PC-3 (cell line): ENCODE results near the gene CAPN5. TPM values are rescaled to one million over a fixed set of nuclear protein-coding genes. Genes with fewer than 3 reads are reported as not detected.

ENCODE experiments used
- ATAC-seq: fragments of 200-7000 bp; cut with Tn5 transposase; 2 replicates; pipeline ENCODE4 v1.9.1; 2020; ENCODE audit warnings: mild to moderate bottlenecking, moderate library complexity
- BruUV-seq: library from RNA; stranded (reverse); fragments of 400-500 nt; replicated peaks from 2 replicates; lab custom pipeline; 2021; lab: Mats Ljungman, UMichigan
- CTCF ChIA-PET: fragments of 300-600 bp; sonication (Branson Sonifier 250); formaldehyde crosslinking; loops from one replicate; lab custom pipeline; 2022; ENCODE audit warnings: antibody characterized with exemption; lab: Charles Lee
- POLR2A ChIA-PET: fragments of 300-600 bp; sonication (Branson Sonifier 250); formaldehyde crosslinking; loops from one replicate; lab custom pipeline; 2022; ENCODE audit warnings: antibody characterized with exemption; ENCODE audit not compliant: unreplicated experiment; lab: Charles Lee
- DNase-seq: peaks from one replicate; pipeline ENCODE4 v3.0.0-alpha.2; 2015
- H2AFZ ChIP-seq: fragments of 300-600 bp; sonication (generic); 2 replicates; pipeline ENCODE4 v1.6.0; 2016; ENCODE audit warnings: antibody characterized with exemption, low read length
- H3F3A ChIP-seq: fragments of 300-600 bp; sonication (generic); one replicate; pipeline ENCODE4 v1.6.0; 2017; ENCODE audit warnings: antibody characterized with exemption, low read length, control low read depth, mild to moderate bottlenecking; ENCODE audit not compliant: unreplicated experiment
- H3K27ac ChIP-seq: fragments of 300-600 bp; sonication (generic); 2 replicates; pipeline ENCODE4 v1.5.1; 2016; ENCODE audit warnings: mild to moderate bottlenecking, low read length
- H3K27me3 ChIP-seq: fragments of 300-600 bp; sonication (generic); 2 replicates; pipeline ENCODE4 v1.6.1; 2016; ENCODE audit warnings: low read length, mixed read lengths
- H3K36me3 ChIP-seq: fragments of 300-600 bp; sonication (generic); 2 replicates; pipeline ENCODE4 v1.6.1; 2016; ENCODE audit warnings: low read depth, mixed run types, low read length, mixed read lengths
- H3K4me1 ChIP-seq: fragments of 300-600 bp; sonication (generic); 2 replicates; pipeline ENCODE4 v1.5.1; 2016; ENCODE audit warnings: low read length; ENCODE audit not compliant: insufficient read depth
- H3K4me2 ChIP-seq: fragments of 300-600 bp; sonication (generic); 2 replicates; pipeline ENCODE4 v1.6.0; 2016; ENCODE audit warnings: low read length
- H3K4me3 ChIP-seq: fragments of 300-600 bp; sonication (generic); 2 replicates; pipeline ENCODE4 v1.5.1; 2016; ENCODE audit warnings: mild to moderate bottlenecking, low read length, mixed read lengths
- H3K79me2 ChIP-seq: fragments of 300-600 bp; sonication (generic); 2 replicates; pipeline ENCODE4 v1.6.1; 2017; ENCODE audit warnings: low read length, mixed read lengths
- H3K9ac ChIP-seq: fragments of 300-600 bp; sonication (generic); 2 replicates; pipeline ENCODE4 v1.6.0; 2016; ENCODE audit warnings: mild to moderate bottlenecking, low read length
- H3K9me2 ChIP-seq: fragments of 300-600 bp; sonication (generic); replicated peaks from 2 replicates; pipeline ENCODE4 v1.6.1; 2016; ENCODE audit warnings: mixed run types, low read length, mixed read lengths
- H3K9me3 ChIP-seq: fragments of 300-600 bp; sonication (generic); 2 replicates; pipeline ENCODE4 v1.6.1; 2016; ENCODE audit warnings: low read length, mixed read lengths
- H4K20me1 ChIP-seq: fragments of 300-600 bp; sonication (generic); 2 replicates; pipeline ENCODE4 v1.6.1; 2016; ENCODE audit warnings: low read length, mixed read lengths
- CTCF ChIP-seq: fragments of 300-600 bp; sonication (generic); conservative IDR thresholded peaks from 2 replicates; pipeline ENCODE4 v1.5.1; 2017; ENCODE audit warnings: antibody characterized with exemption, low read depth, mild to moderate bottlenecking, low read length
- EZH2 ChIP-seq: fragments of 300-600 bp; sonication (generic); IDR thresholded peaks from one replicate; pipeline ENCODE4 v1.6.1; 2017; ENCODE audit warnings: antibody characterized with exemption, mild to moderate bottlenecking, low read length; ENCODE audit not compliant: unreplicated experiment
- EZH2phosphoT487 ChIP-seq: fragments of 300-600 bp; sonication (generic); IDR thresholded peaks from 2 replicates; pipeline ENCODE4 v1.6.1; 2018; ENCODE audit warnings: mild to moderate bottlenecking, antibody characterized with exemption, low read length, borderline replicate concordance
- intact Hi-C: fragments of 100-400 bp; cut with micrococcal nuclease; formaldehyde crosslinking; loops from 2 replicates; pipeline ENCODE4 v1.9.0; 2023
- total RNA-seq: library from RNA; depleted of rRNA; stranded (reverse); fragments of >200 nt; gene quantifications from 2 replicates; pipeline ENCODE4 v1.2.3, GENCODE V29; 2014

The CAPN5 gene
- total RNA-seq, 1 experiment from 2014 or later, result 6.3 TPM

DNA sequence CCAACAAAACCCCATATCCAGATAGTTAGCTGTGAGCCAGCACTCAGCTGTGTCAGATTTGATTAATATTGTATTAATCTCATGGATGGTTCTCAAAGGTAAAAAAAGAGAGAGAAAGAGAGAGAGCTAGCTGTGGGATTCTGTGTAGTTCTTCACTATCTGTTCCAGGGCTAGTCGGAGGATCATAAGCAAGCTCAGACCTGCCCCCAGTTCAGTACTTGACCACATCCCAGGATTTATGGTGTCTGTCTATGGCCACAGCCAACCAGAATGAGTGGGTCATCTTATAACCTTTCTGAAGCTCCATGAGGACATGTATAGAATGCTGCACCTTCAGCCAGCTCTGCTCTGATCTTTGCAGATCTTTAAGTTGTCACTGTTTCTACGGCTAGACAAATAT is 46.0 kb upstream of the CAPN5 start:
- POLR2A ChIA-PET, result interaction anchor here (0.5 to 0.7 kb wide), 3 partner anchors 46 to 575 kb away, joined by 3 to 5 read pairs (median 4); no protein-coding TSS in a partner anchor
- Histone ChIP-seq H3K4me2 (peak overlapping the region; percentile 56), H3K4me1 (peaks cover 31% of the 10 kb centered on the region), H3F3A (peaks cover 6% of the 10 kb centered on the region), H3K27ac (peak overlapping the region; percentile 80), H2AFZ (no peak overlapping the region), H3K9me3 (no peaks in the 10 kb centered on the region), H3K36me3 (0 out of 2 replicates have a peak, but pooled peaks cover 8% of the 10 kb centered on the region), H3K4me3 (peak overlapping the region; percentile 13; the same call in 1 of the 2 replicates), H3K9me2 (no peaks in the 10 kb centered on the region), H3K9ac (peak overlapping the region; percentile 50), H4K20me1 (no peaks in the 10 kb centered on the region), H3K79me2 (no peaks in the 10 kb centered on the region), H3K27me3 (no peaks in the 10 kb centered on the region)
- intact Hi-C loops, result no loop called here
- no peak for DNase-seq
- no peak; the same call in 1 of the 2 replicates for ATAC-seq
- CTCF ChIA-PET, result interaction anchor here (0.6 to 2.2 kb wide), 2 partner anchors 101 to 287 kb away, joined by 5 to 21 read pairs; no protein-coding TSS in a partner anchor
- no peak for TF ChIP-seq EZH2
- no peak for TF ChIP-seq CTCF
- no peak for TF ChIP-seq EZH2phosphoT487
- TSS peak; percentile 33 for BruUV-seq

GRCh38 chr11:77024745-77025144 is 42.0 kb upstream of the CAPN5 start:
- no peak overlapping the region for H3K4me3 ChIP-seq
- ChIA-PET CTCF (interaction anchor here (0.6 to 0.8 kb wide), 2 partner anchors 16 to 104 kb away, joined by 3 to 5 read pairs; no protein-coding TSS in a partner anchor), POLR2A (no interaction called here)
- DNase-seq (no peak), ATAC-seq (no peak)
- H4K20me1 ChIP-seq, result no peaks in the 10 kb centered on the region
- H3K27ac ChIP-seq, result no peak overlapping the region
- no TSS peak for BruUV-seq
- TF ChIP-seq EZH2phosphoT487 (no peak), EZH2 (no peak), CTCF (no peak)
- no peaks in the 10 kb centered on the region for H3K27me3 ChIP-seq
- H2AFZ ChIP-seq, result no peak overlapping the region
- no peak overlapping the region for H3K9ac ChIP-seq
- H3K9me3 ChIP-seq, result no peaks in the 10 kb centered on the region
- no peaks in the 10 kb centered on the region for H3K79me2 ChIP-seq
- peaks cover 51% of the 10 kb centered on the region for H3K4me1 ChIP-seq
- H3F3A ChIP-seq, result peaks cover 15% of the 10 kb centered on the region
- intact Hi-C loops, result loop anchor here (5.0 kb wide), 1 partner anchor 102 kb away; no protein-coding TSS in a partner anchor
- 0 out of 2 replicates have a peak, but pooled peaks cover 3% of the 10 kb centered on the region for H3K36me3 ChIP-seq
- no peak overlapping the region for H3K4me2 ChIP-seq
- no peaks in the 10 kb centered on the region for H3K9me2 ChIP-seq

GRCh38 chr11:77026221-77026620 is 40.5 kb upstream of the CAPN5 start:
- Histone ChIP-seq H3K4me1 (peaks cover 43% of the 10 kb centered on the region), H3K4me3 (no peak overlapping the region), H2AFZ (no peak overlapping the region), H3K27ac (peak overlapping the region; percentile 93), H3K79me2 (no peaks in the 10 kb centered on the region), H3K27me3 (no peaks in the 10 kb centered on the region), H3K9me2 (no peaks in the 10 kb centered on the region), H3F3A (peaks cover 9% of the 10 kb centered on the region), H3K36me3 (0 out of 2 replicates have a peak, but pooled peaks cover 3% of the 10 kb centered on the region), H4K20me1 (no peaks in the 10 kb centered on the region), H3K9ac (peak overlapping the region; percentile 71; the same call in 1 of the 2 replicates), H3K9me3 (no peaks in the 10 kb centered on the region), H3K4me2 (peak overlapping the region; percentile 68)
- BruUV-seq, result no TSS peak
- ChIA-PET CTCF (interaction anchor here (0.7 to 1.5 kb wide), 2 partner anchors 19 to 106 kb away, joined by 4 to 5 read pairs; no protein-coding TSS in a partner anchor), POLR2A (no interaction called here)
- no peak for ATAC-seq
- DNase-seq, result peak; percentile 32
- no peak for TF ChIP-seq EZH2phosphoT487
- no peak for TF ChIP-seq CTCF
- no peak for TF ChIP-seq EZH2
- intact Hi-C loops, result loop anchor here (2.0 to 5.0 kb wide), 2 partner anchors 41 to 104 kb away; partner anchors contain the start of gene CAPN5
